NCI-H82 treated with DMSO at 0.1 percent for 48 hours (cell line): ENCODE data around the gene IFFO2.

ENCODE experiments used
- DNase-seq: peaks from one replicate; lab custom pipeline; 2025; ENCODE audit not compliant: unreplicated experiment; lab: John Stamatoyannopoulos, UW

IFFO2 gene

GRCh38 chr1:18856435-18856834, 100.0 kb downstream of the IFFO2 start:
- DNase-seq, result no peak

- no peak for DNase-seq
These were observed 100.9 kb downstream of the IFFO2 start for GRCh38 chr1:18855573-18855972.

GRCh38 chr1:18854331-18855025, 102.0 kb downstream of the IFFO2 start:
- DNase-seq, result no peak
